SK-N-MC (cell line): ENCODE results near the gene USP13.

Experiments used
- EZH2 ChIP-seq: fragments of 200-600 bp; sonication (generic); IDR thresholded peaks from one replicate; pipeline ENCODE4 v1.6.1; 2017; ENCODE audit warnings: antibody characterized with exemption
- FOXP2 ChIP-seq: optimal IDR thresholded peaks from 2 replicates; pipeline ENCODE3; 2011; ENCODE audit warnings: mild to moderate bottlenecking, moderate library complexity; ENCODE audit not compliant: insufficient read depth; ENCODE audit errors: extremely low read length, control extremely low read depth
- POLR2AphosphoS5 ChIP-seq: IDR thresholded peaks from 2 replicates; pipeline ENCODE4 v1.6.1; 2012; ENCODE audit warnings: mild to moderate bottlenecking, low read depth, low read length, borderline replicate concordance

GRCh38 chr3:179730506-179730905 lies 77.7 kb downstream of the USP13 start:
- no peak for TF ChIP-seq POLR2AphosphoS5
- no peak for TF ChIP-seq EZH2
- TF ChIP-seq FOXP2, result no peak
